DOHH2 (cell line): ENCODE measurements around the gene RIOK3.
"Not testable (repeated sequence)": the region's sequence is repeated elsewhere in the genome, so short reads cannot be mapped to it uniquely, and the experiment has no call there.

Source experiments
- H3F3A ChIP-seq: fragments of 200-600 bp; sonication (generic), shearing (Covaris generic); 2 replicates; pipeline ENCODE4 v1.6.0; 2016; ENCODE audit warnings: antibody characterized with exemption, mild to moderate bottlenecking; ENCODE audit not compliant: control insufficient read depth, insufficient read depth
- H3K27ac ChIP-seq: fragments of 200-600 bp; sonication (generic); 2 replicates; pipeline ENCODE4 v1.5.1; 2014; ENCODE audit warnings: low read depth, mild to moderate bottlenecking, low read length, moderate library complexity
- H3K27me3 ChIP-seq: fragments of 200-600 bp; sonication (generic); 2 replicates; pipeline ENCODE4 v1.6.1; 2014; ENCODE audit warnings: mild to moderate bottlenecking, low read length, mixed read lengths; ENCODE audit not compliant: control insufficient read depth
- H3K36me3 ChIP-seq: fragments of 200-600 bp; sonication (generic); 2 replicates; pipeline ENCODE4 v1.6.1; 2014; ENCODE audit warnings: mild to moderate bottlenecking, low read length, moderate library complexity, mixed read lengths; ENCODE audit not compliant: control insufficient read depth
- H3K4me1 ChIP-seq: fragments of 200-600 bp; sonication (generic); 2 replicates; pipeline ENCODE4 v1.6.1; 2014; ENCODE audit warnings: mild to moderate bottlenecking, low read length, mixed read lengths; ENCODE audit not compliant: control insufficient read depth
- H3K4me2 ChIP-seq: fragments of 200-600 bp; sonication (generic); 2 replicates; pipeline ENCODE4 v1.6.0; 2014; ENCODE audit warnings: mild to moderate bottlenecking, low read length, moderate library complexity
- H3K4me3 ChIP-seq: fragments of 200-600 bp; sonication (generic); 2 replicates; pipeline ENCODE4 v1.5.1; 2014; ENCODE audit warnings: mild to moderate bottlenecking, low read length, mixed read lengths
- H3K79me2 ChIP-seq: fragments of 200-600 bp; sonication (generic); 2 replicates; pipeline ENCODE4 v1.6.1; 2014; ENCODE audit warnings: mild to moderate bottlenecking, low read length, mixed read lengths; ENCODE audit not compliant: control insufficient read depth
- H3K9me2 ChIP-seq: fragments of 200-600 bp; sonication (generic); replicated peaks from 2 replicates; pipeline ENCODE4 v1.6.1; 2014; ENCODE audit warnings: mild to moderate bottlenecking, low read length, mixed read lengths; ENCODE audit not compliant: control insufficient read depth
- H3K9me3 ChIP-seq: fragments of 200-600 bp; sonication (generic); 2 replicates; pipeline ENCODE4 v1.6.1; 2014; ENCODE audit warnings: antibody characterized with exemption, low read length, mixed read lengths; ENCODE audit not compliant: control insufficient read depth, insufficient read depth
- H4K20me1 ChIP-seq: fragments of 200-600 bp; sonication (generic); 2 replicates; pipeline ENCODE4 v1.6.0; 2014; ENCODE audit warnings: low read depth, mild to moderate bottlenecking, antibody characterized with exemption, low read length, moderate library complexity; ENCODE audit not compliant: control insufficient read depth, insufficient read depth
- CTCF ChIP-seq: fragments of 200-600 bp; sonication (generic); IDR thresholded peaks from one replicate; pipeline ENCODE4 v1.5.1; 2014; ENCODE audit warnings: antibody characterized with exemption, mild to moderate bottlenecking, low read depth, low read length; ENCODE audit not compliant: poor library complexity, severe bottlenecking
- EZH2phosphoT487 ChIP-seq: fragments of 200-600 bp; sonication (generic); IDR thresholded peaks from 2 replicates; pipeline ENCODE4 v1.6.1; 2017; ENCODE audit warnings: borderline replicate concordance, mild to moderate bottlenecking, antibody characterized with exemption, low read length, moderate library complexity, mixed read lengths

The RIOK3 gene

GRCh38 chr18:23484561-23485182 lies 31.6 kb downstream of the RIOK3 start:
- peaks cover 34% of the 10 kb centered on the region for H3F3A ChIP-seq
- no peak overlapping the region for H3K27ac ChIP-seq
- no peaks in the 10 kb centered on the region for H3K27me3 ChIP-seq
- H3K9me3 ChIP-seq = no peaks in the 10 kb centered on the region
- H3K36me3 ChIP-seq = peaks cover 29% of the 10 kb centered on the region
- H3K9me2 ChIP-seq = no peaks in the 10 kb centered on the region
- H3K4me3 ChIP-seq = no peak overlapping the region
- no peaks in the 10 kb centered on the region for H3K79me2 ChIP-seq
- no peaks in the 10 kb centered on the region for H4K20me1 ChIP-seq
- H3K4me1 ChIP-seq = peaks cover 36% of the 10 kb centered on the region
- H3K4me2 ChIP-seq = no peak overlapping the region
- no peak for TF ChIP-seq CTCF
- no peak for TF ChIP-seq EZH2phosphoT487

GRCh38 chr18:23485386-23485785 lies 32.3 kb downstream of the RIOK3 start:
- H3K36me3 ChIP-seq = peaks cover 24% of the 10 kb centered on the region
- no peaks in the 10 kb centered on the region for H3K79me2 ChIP-seq
- H3K4me2 ChIP-seq = no peak overlapping the region
- H3K9me2 ChIP-seq = no peaks in the 10 kb centered on the region
- no peak overlapping the region for H3K4me3 ChIP-seq
- H3K27me3 ChIP-seq = no peaks in the 10 kb centered on the region
- H3F3A ChIP-seq = peaks cover 34% of the 10 kb centered on the region
- TF ChIP-seq EZH2phosphoT487 (no peak), CTCF (no peak)
- H4K20me1 ChIP-seq = no peaks in the 10 kb centered on the region
- peaks cover 28% of the 10 kb centered on the region for H3K4me1 ChIP-seq
- H3K9me3 ChIP-seq = peaks cover 3% of the 10 kb centered on the region; the same call in 1 of the 2 replicates
- no peak overlapping the region for H3K27ac ChIP-seq

- H4K20me1 ChIP-seq = no peaks in the 10 kb centered on the region
- peaks cover 27% of the 10 kb centered on the region for H3K4me1 ChIP-seq
- H3K4me3 ChIP-seq = peak overlapping the region; percentile 48
- no peaks in the 10 kb centered on the region for H3K79me2 ChIP-seq
- H3K27ac ChIP-seq = peak overlapping the region; percentile 73
- H3K36me3 ChIP-seq = peaks cover 5% of the 10 kb centered on the region; the same call in 1 of the 2 replicates
- TF ChIP-seq CTCF (no peak), EZH2phosphoT487 (no peak)
- no peaks in the 10 kb centered on the region for H3K27me3 ChIP-seq
- H3K4me2 ChIP-seq = peak overlapping the region; percentile 66
- H3K9me2 ChIP-seq = no peaks in the 10 kb centered on the region
- peaks cover 7% of the 10 kb centered on the region; the same call in 1 of the 2 replicates for H3K9me3 ChIP-seq
- H3F3A ChIP-seq = peaks cover 20% of the 10 kb centered on the region
Measured at GRCh38 chr18:23487738-23488570, 34.9 kb downstream of the RIOK3 start.

- not testable (repeated sequence) for H3K9me2 ChIP-seq, H3K9me3 ChIP-seq, H4K20me1 ChIP-seq, H3K4me2 ChIP-seq, H3K27me3 ChIP-seq, H3K27ac ChIP-seq, H3K79me2 ChIP-seq, H3K36me3 ChIP-seq
- Histone ChIP-seq H3K4me1 (peaks cover 27% of the 10 kb centered on the region), H3F3A (peaks cover 11% of the 10 kb centered on the region), H3K4me3 (peak overlapping the region; percentile 34; the same call in 1 of the 2 replicates)
Measured at GRCh38 chr18:23489586-23489985, 36.5 kb downstream of the RIOK3 start.
